Lower lobe of right lung (tissue), 2 donors: ENCODE measurements around the gene HSPBP1. TPM values are rescaled to one million over a fixed set of nuclear protein-coding genes. Genes with fewer than 3 reads are reported as not detected.

Source experiments
- ATAC-seq, 2 donors: fragments of 200-7000 bp; cut with Tn5 transposase; one replicate each; pipeline ENCODE4 v1.9.1; 2020 to 2022; ENCODE audit warnings: mild to moderate bottlenecking in 2 of 2, moderate library complexity in 2 of 2
- DNase-seq: peaks from one replicate; pipeline ENCODE4 v3.0.0-alpha.2; 2020
- H3K27ac ChIP-seq: fragments of 200-600 bp; one replicate; pipeline ENCODE4 v1.8.0; 2022
- H3K27me3 ChIP-seq: fragments of 200-600 bp; one replicate; pipeline ENCODE4 v1.8.0; 2022; ENCODE audit warnings: low read depth
- H3K36me3 ChIP-seq: fragments of 200-600 bp; one replicate; pipeline ENCODE4 v1.8.0; 2022; ENCODE audit warnings: mild to moderate bottlenecking
- H3K4me1 ChIP-seq: fragments of 200-600 bp; one replicate; pipeline ENCODE4 v1.8.0; 2022
- H3K4me3 ChIP-seq: fragments of 200-600 bp; one replicate; pipeline ENCODE4 v1.8.0; 2022; ENCODE audit warnings: mild to moderate bottlenecking
- H3K9me3 ChIP-seq: fragments of 200-600 bp; one replicate; pipeline ENCODE4 v1.8.0; 2022
- intact Hi-C: fragments of 100-400 bp; cut with DNase I; formaldehyde crosslinking; loops from one replicate; pipeline ENCODE4 v1.11.0; 2022
- total RNA-seq: library from RNA; stranded (reverse); fragmentation: NEBNext Ultra II Directional; extraction: Animal tissue kit (Norgen Biotek cat#: 25700); gene quantifications from one replicate; pipeline ENCODE4 v1.2.1, GENCODE V29; 2021
- TF ChIP-seq, protein P1 (sequence below): fragments of 200-600 bp; IDR thresholded peaks from one replicate; pipeline ENCODE4 v1.8.0; 2022; ENCODE audit warnings: antibody characterized with exemption, mild to moderate bottlenecking
- donor health status: DM: no; HTN: yes; CAD: no; lungs with severe emphysema.

HSPBP1 gene
- total RNA-seq, 1 donor from 2014 or later: 23.9 TPM

DNA sequence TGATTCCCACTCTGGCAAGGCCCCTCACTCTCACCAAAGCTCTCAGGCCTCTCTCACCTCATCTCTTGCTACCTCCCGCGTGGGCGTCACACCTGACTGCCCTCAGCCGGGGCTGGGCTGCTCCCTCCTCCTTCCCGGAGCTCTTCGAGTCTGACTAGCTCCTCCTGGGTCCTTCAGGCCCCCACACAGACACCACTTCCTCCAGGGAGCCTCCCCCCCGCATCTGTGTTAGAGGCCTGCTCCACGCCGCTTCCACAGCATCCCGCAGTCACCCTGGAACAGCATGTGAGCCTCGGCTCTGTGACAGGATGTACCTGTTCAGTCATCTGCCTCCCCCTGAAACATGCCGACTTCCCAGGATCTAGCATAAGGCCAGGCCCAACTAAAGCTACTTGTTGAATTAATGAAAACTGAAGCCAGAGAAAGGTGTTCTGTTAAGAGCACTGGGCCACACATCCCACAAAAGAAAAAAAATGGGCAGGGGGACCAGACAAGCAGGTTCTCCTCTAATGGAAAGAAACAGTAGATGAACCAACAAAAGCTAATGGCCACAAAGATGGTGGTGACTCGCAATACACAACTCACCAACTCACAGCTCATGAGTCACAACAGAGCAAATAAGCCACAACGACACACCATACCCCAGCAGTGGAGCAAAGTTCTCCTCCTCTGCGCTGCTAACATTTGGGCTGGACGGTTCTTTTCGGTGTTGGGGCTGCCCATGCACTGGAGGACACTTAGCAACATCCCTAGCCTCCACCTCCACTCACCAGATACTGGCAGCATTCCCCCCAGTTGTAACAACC, 24.1 kb downstream of the HSPBP1 start:
- no peaks in the 10 kb centered on the region for H3K36me3 ChIP-seq
- peak overlapping the region; percentile 83 for H3K27ac ChIP-seq
- no peaks in the 10 kb centered on the region for H3K27me3 ChIP-seq
- peaks cover 79% of the 10 kb centered on the region for H3K4me1 ChIP-seq
- intact Hi-C loops: no loop called here
- DNase-seq (no peak), ATAC-seq (no peak)
- no peaks in the 10 kb centered on the region for H3K9me3 ChIP-seq
- peak overlapping the region; percentile 94 for H3K4me3 ChIP-seq
- TF ChIP-seq, protein P1, sequence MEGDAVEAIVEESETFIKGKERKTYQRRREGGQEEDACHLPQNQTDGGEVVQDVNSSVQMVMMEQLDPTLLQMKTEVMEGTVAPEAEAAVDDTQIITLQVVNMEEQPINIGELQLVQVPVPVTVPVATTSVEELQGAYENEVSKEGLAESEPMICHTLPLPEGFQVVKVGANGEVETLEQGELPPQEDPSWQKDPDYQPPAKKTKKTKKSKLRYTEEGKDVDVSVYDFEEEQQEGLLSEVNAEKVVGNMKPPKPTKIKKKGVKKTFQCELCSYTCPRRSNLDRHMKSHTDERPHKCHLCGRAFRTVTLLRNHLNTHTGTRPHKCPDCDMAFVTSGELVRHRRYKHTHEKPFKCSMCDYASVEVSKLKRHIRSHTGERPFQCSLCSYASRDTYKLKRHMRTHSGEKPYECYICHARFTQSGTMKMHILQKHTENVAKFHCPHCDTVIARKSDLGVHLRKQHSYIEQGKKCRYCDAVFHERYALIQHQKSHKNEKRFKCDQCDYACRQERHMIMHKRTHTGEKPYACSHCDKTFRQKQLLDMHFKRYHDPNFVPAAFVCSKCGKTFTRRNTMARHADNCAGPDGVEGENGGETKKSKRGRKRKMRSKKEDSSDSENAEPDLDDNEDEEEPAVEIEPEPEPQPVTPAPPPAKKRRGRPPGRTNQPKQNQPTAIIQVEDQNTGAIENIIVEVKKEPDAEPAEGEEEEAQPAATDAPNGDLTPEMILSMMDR: no peak

DNA sequence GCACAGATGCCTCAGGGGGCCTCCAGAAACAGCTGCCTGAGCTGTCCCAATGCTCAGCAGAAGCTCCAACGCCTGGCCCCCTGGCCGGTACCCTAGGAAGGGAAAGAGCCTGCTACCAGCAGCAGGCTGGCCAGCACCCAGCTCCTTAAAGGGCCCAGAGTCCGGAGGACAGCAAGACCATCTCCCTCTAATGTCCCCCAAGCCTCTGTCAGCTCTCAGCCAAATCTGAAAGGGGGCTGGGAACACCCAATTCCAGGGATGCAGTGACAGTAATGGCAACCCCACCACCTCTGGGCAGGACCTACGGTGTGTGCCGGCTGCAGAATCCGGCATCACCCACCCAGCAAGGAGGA, 25.3 kb downstream of the HSPBP1 start:
- Histone ChIP-seq H3K27me3 (no peaks in the 10 kb centered on the region), H3K4me1 (peaks cover 82% of the 10 kb centered on the region), H3K9me3 (no peaks in the 10 kb centered on the region), H3K36me3 (no peaks in the 10 kb centered on the region), H3K4me3 (peak overlapping the region; percentile 94), H3K27ac (peak overlapping the region; percentile 83)
- ATAC-seq (no peak), DNase-seq (no peak)
- TF ChIP-seq, protein P1: no peak
- intact Hi-C loops: no loop called here

DNA sequence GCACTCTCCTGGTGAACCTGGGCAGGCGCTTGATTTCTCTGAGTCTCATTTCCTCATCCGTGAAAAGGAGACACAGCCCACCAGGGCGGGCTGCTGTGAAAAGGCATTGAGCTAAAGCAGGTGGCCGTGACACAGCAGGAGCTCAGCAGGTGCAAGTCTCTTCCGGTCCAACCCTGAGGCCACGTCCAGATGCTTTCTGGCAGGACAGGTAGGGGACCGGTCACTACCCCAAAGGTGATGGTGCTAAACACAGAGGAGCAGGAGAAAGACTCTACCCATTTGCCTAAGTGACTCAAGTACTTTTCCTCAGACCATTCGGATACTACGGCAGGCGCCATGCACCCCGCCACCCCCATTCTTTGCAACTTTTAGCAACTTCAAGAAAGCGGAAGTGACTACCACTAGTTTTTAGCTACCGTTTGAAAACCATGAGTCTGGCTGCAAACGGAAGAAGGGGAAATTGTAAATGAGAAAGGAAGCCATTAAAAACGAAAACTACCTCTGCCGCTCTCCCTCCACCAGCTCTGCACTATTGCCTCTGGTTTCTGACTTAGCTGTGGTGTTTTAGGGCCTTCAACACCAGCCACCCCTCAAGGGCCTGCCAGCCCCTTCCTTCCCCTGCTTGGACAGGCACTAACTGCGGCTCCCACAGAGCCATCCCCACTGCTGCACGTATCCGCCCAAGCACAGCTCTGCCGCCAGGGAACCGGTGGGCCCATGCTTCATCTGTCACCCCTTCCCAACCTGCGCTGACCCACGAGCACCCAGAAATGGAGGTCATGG, 25.9 kb downstream of the HSPBP1 start:
- Histone ChIP-seq H3K36me3 (no peaks in the 10 kb centered on the region), H3K9me3 (no peaks in the 10 kb centered on the region), H3K27me3 (no peaks in the 10 kb centered on the region), H3K4me1 (peaks cover 81% of the 10 kb centered on the region), H3K27ac (peak overlapping the region; percentile 83), H3K4me3 (peak overlapping the region; percentile 94)
- TF ChIP-seq, protein P1: no peak
- no peak for ATAC-seq
- DNase-seq: no peak
- intact Hi-C loops: no loop called here

DNA sequence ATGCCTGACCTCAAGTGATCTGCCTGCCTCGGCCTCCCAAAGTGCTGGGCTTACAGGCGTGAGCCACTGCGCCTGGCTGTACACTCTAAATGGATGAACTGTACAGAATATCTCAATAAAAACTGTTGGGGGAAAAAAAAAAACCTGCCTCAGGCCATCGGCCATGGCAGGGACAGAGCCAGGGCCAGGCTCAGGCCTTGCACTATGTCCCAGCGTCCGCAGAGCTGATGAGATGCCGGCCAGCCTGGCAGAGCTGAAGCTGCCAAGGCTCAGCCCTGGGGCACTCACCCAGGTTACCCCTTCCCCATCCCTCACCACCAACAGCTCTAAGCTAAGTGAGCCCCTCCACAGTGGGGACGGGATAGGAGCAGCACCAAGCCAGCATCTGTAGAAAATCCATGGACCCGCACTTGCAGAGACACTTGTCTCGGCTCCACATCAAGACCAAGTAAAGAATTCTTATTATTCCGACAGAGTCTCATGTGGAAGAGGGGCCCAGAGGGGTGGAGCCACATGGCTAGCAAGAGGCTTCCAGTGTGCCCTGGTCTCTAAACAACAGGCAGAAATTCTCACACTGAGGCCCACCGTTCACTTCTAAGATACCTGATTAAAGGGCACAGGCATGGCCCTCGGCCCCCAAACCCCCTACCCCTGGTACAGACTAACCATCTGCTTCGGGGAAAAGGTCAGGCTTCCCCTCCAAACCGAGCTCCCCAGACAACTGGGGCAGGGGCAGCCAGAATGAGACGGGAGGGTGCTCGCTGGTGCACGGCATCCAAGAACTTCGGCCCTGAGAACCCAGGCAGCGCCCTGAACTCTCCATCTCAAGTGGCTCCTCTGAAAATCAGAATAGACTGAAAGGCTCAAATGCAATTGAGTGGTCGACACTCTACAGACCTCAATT, 26.9 kb downstream of the HSPBP1 start:
- Histone ChIP-seq H3K4me3 (no peak overlapping the region), H3K27ac (peak overlapping the region; percentile 83), H3K36me3 (no peaks in the 10 kb centered on the region), H3K4me1 (peaks cover 92% of the 10 kb centered on the region), H3K9me3 (no peaks in the 10 kb centered on the region), H3K27me3 (no peaks in the 10 kb centered on the region)
- DNase-seq (no peak), ATAC-seq (no peak)
- TF ChIP-seq, protein P1: no peak
- intact Hi-C loops: no loop called here
